KOPT-K1 (cell line): Measurements from ENCODE around the gene PCSK6.
"Not testable (repeated sequence)": the region's sequence is repeated elsewhere in the genome, so short reads cannot be mapped to it uniquely, and the experiment has no call there.

ENCODE experiments used
- H3K27ac ChIP-seq: fragments of 200-600 bp; sonication (generic); 2 replicates; pipeline ENCODE4 v1.5.1; 2016; ENCODE audit warnings: antibody characterized with exemption, mild to moderate bottlenecking, low read depth, low read length; ENCODE audit not compliant: poor library complexity, severe bottlenecking
- H3K36me3 ChIP-seq: fragments of 200-600 bp; sonication (generic); 2 replicates; pipeline ENCODE4 v1.5.1; 2017; ENCODE audit warnings: antibody characterized with exemption, mild to moderate bottlenecking, low read length, moderate library complexity; ENCODE audit not compliant: insufficient read depth
- H3K9me3 ChIP-seq: fragments of 200-600 bp; sonication (generic); 2 replicates; pipeline ENCODE4 v1.5.1; 2017; ENCODE audit warnings: antibody characterized with exemption, low read length, mild to moderate bottlenecking; ENCODE audit not compliant: insufficient read depth, poor library complexity, severe bottlenecking

The PCSK6 gene

GRCh38 chr15:101379647-101380046, 109.9 kb downstream of the PCSK6 start:
- Histone ChIP-seq H3K36me3 (no peaks in the 10 kb centered on the region), H3K27ac (no peak overlapping the region)

GRCh38 chr15:101378879-101379278, 110.6 kb downstream of the PCSK6 start:
- Histone ChIP-seq H3K36me3 (no peaks in the 10 kb centered on the region), H3K9me3 (no peaks in the 10 kb centered on the region), H3K27ac (no peak overlapping the region)

More at GRCh38 chr15:101379647-101380046, 109.9 kb downstream of the PCSK6 start:
- no peaks in the 10 kb centered on the region for H3K9me3 ChIP-seq

GRCh38 chr15:101378171-101378755, 111.2 kb downstream of the PCSK6 start:
- no peaks in the 10 kb centered on the region for H3K36me3 ChIP-seq

GRCh38 chr15:101376615-101377395, 112.7 kb downstream of the PCSK6 start:
- Histone ChIP-seq H3K9me3 (no peaks in the 10 kb centered on the region), H3K27ac (no peak overlapping the region), H3K36me3 (no peaks in the 10 kb centered on the region)

More at GRCh38 chr15:101378171-101378755, 111.2 kb downstream of the PCSK6 start:
- H3K9me3 ChIP-seq: no peaks in the 10 kb centered on the region
- no peak overlapping the region for H3K27ac ChIP-seq

- H3K27ac ChIP-seq, H3K36me3 ChIP-seq, H3K9me3 ChIP-seq: not testable (repeated sequence)
Observed at GRCh38 chr15:101375006-101375405, 114.5 kb downstream of the PCSK6 start.

GRCh38 chr15:101374326-101374725, 115.2 kb downstream of the PCSK6 start:
- H3K9me3 ChIP-seq: no peaks in the 10 kb centered on the region
- H3K36me3 ChIP-seq: no peaks in the 10 kb centered on the region

GRCh38 chr15:101373577-101373976, 115.9 kb downstream of the PCSK6 start:
- no peak overlapping the region for H3K27ac ChIP-seq
- H3K9me3 ChIP-seq: no peaks in the 10 kb centered on the region
- no peaks in the 10 kb centered on the region for H3K36me3 ChIP-seq

More at GRCh38 chr15:101374326-101374725, 115.2 kb downstream of the PCSK6 start:
- H3K27ac ChIP-seq: no peak overlapping the region

GRCh38 chr15:101372960-101373525, 116.5 kb downstream of the PCSK6 start:
- H3K36me3 ChIP-seq: no peaks in the 10 kb centered on the region
- no peaks in the 10 kb centered on the region for H3K9me3 ChIP-seq
- no peak overlapping the region for H3K27ac ChIP-seq

- Histone ChIP-seq H3K36me3 (no peaks in the 10 kb centered on the region), H3K27ac (no peak overlapping the region), H3K9me3 (no peaks in the 10 kb centered on the region)
Observed at GRCh38 chr15:101372149-101372577, 117.3 kb downstream of the PCSK6 start.

GRCh38 chr15:101371519-101371918, 118.0 kb downstream of the PCSK6 start:
- H3K36me3 ChIP-seq: no peaks in the 10 kb centered on the region
- no peaks in the 10 kb centered on the region for H3K9me3 ChIP-seq
- H3K27ac ChIP-seq: no peak overlapping the region

GRCh38 chr15:101371081-101371480, 118.4 kb downstream of the PCSK6 start:
- Histone ChIP-seq H3K27ac (no peak overlapping the region), H3K9me3 (no peaks in the 10 kb centered on the region), H3K36me3 (no peaks in the 10 kb centered on the region)

GRCh38 chr15:101370330-101371024, 119.0 kb downstream of the PCSK6 start:
- Histone ChIP-seq H3K27ac (no peak overlapping the region), H3K36me3 (no peaks in the 10 kb centered on the region)

GRCh38 chr15:101369676-101370075, 119.8 kb downstream of the PCSK6 start:
- Histone ChIP-seq H3K36me3 (no peaks in the 10 kb centered on the region), H3K9me3 (no peaks in the 10 kb centered on the region), H3K27ac (no peak overlapping the region)

More at GRCh38 chr15:101370330-101371024, 119.0 kb downstream of the PCSK6 start:
- no peaks in the 10 kb centered on the region for H3K9me3 ChIP-seq

- Histone ChIP-seq H3K36me3 (no peaks in the 10 kb centered on the region), H3K9me3 (no peaks in the 10 kb centered on the region), H3K27ac (no peak overlapping the region)
Observed at GRCh38 chr15:101368861-101369642, 120.5 kb downstream of the PCSK6 start.
